Caco-2 (cell line): ENCODE measurements around the gene PNPLA3. TPM values are rescaled to one million over a fixed set of nuclear protein-coding genes. Genes with fewer than 3 reads are reported as not detected.

Experiments used
- BruUV-seq: library from RNA; stranded (reverse); fragments of 400-500 nt; replicated peaks from 2 replicates; lab custom pipeline; 2021; lab: Mats Ljungman, UMichigan
- CTCF ChIA-PET: fragments of 300-600 bp; sonication (Branson Sonifier 250); formaldehyde crosslinking; loops from one replicate; lab custom pipeline; 2022; ENCODE audit warnings: antibody characterized with exemption; lab: Charles Lee
- POLR2A ChIA-PET: fragments of 300-600 bp; sonication (Branson Sonifier 250); formaldehyde crosslinking; loops from one replicate; lab custom pipeline; 2022; ENCODE audit warnings: antibody characterized with exemption; lab: Charles Lee
- DNase-seq, 2 experiments: peaks; one replicate each; pipeline versions ENCODE4 v3.0.0 to v3.0.0-alpha.2; 2020 to 2022
- H3K27me3 ChIP-seq: replicated peaks from 2 replicates; pipeline ENCODE4 v1.6.0; 2011; ENCODE audit warnings: low read length; ENCODE audit not compliant: control insufficient read depth, insufficient read depth
- H3K36me3 ChIP-seq: 2 replicates; pipeline ENCODE4 v1.5.1; 2011; ENCODE audit warnings: low read length; ENCODE audit not compliant: control insufficient read depth, insufficient read depth
- H3K4me1 ChIP-seq: fragments of 250-450 bp; sonication (Bioruptor Pico); 2 replicates; pipeline ENCODE4 v1.5.1; 2020; ENCODE audit warnings: mild to moderate bottlenecking
- H3K4me3 ChIP-seq: 2 replicates; pipeline ENCODE4 v1.5.1; 2011; ENCODE audit warnings: low read depth, mild to moderate bottlenecking, control low read depth, low read length
- H3K9me3 ChIP-seq: fragments of 250-450 bp; sonication (Bioruptor Pico); 2 replicates; pipeline ENCODE4 v1.5.1; 2020; ENCODE audit warnings: mild to moderate bottlenecking, moderate library complexity
- H3K27ac Mint-ChIP-seq: one replicate; pipeline ENCODE4 v1.8.0; 2022; ENCODE audit warnings: mixed read lengths; ENCODE audit not compliant: unreplicated experiment
- H3K27me3 Mint-ChIP-seq: one replicate; pipeline ENCODE4 v1.8.0; 2022; ENCODE audit warnings: mixed read lengths; ENCODE audit not compliant: insufficient read depth, unreplicated experiment
- H3K36me3 Mint-ChIP-seq: one replicate; pipeline ENCODE4 v1.8.0; 2022; ENCODE audit warnings: mild to moderate bottlenecking, mixed read lengths; ENCODE audit not compliant: insufficient read depth, unreplicated experiment
- H3K4me1 Mint-ChIP-seq: one replicate; pipeline ENCODE4 v1.8.0; 2022; ENCODE audit warnings: low read depth, mixed read lengths; ENCODE audit not compliant: unreplicated experiment
- H3K4me3 Mint-ChIP-seq: one replicate; pipeline ENCODE4 v1.8.0; 2022; ENCODE audit warnings: mild to moderate bottlenecking, moderate library complexity, mixed read lengths; ENCODE audit not compliant: unreplicated experiment
- H3K9me3 Mint-ChIP-seq: one replicate; pipeline ENCODE4 v1.8.0; 2022; ENCODE audit warnings: mixed read lengths; ENCODE audit not compliant: unreplicated experiment
- CTCF ChIP-seq, 2 experiments: fragments of 200-600 bp in 1 of 2; IDR thresholded peaks; 1 replicate in 1 of 2; 2 replicates in 1 of 2; pipeline versions ENCODE4 v1.5.1 to v1.8.0; 2011 to 2022; ENCODE audit warnings: antibody characterized with exemption in 1 of 2, control low read depth in 1 of 2, inconsistent platforms in 1 of 2, low read depth in 1 of 2, low read length in 1 of 2, mild to moderate bottlenecking in 1 of 2, moderate library complexity in 1 of 2; ENCODE audit not compliant: insufficient read depth in 1 of 2, severe bottlenecking in 1 of 2, unreplicated experiment in 1 of 2
- intact Hi-C: fragments of 100-400 bp; cut with micrococcal nuclease; formaldehyde crosslinking; loops from one replicate; pipeline ENCODE4 v1.10.0; 2022; ENCODE audit not compliant: unreplicated experiment
- total RNA-seq: library from RNA; stranded (reverse); gene quantifications from 2 replicates; pipeline ENCODE4 v1.2.3, GENCODE V29; 2022

Gene PNPLA3
- total RNA-seq, 1 experiment from 2014 or later: 5.0 TPM

GRCh38 chr22:43895986-43896645, 27.5 kb upstream of the PNPLA3 start:
- Mint-ChIP-seq H3K9me3 (no peaks in the 10 kb centered on the region), H3K27ac (no peak overlapping the region), H3K27me3 (peaks cover 17% of the 10 kb centered on the region), H3K36me3 (no peaks in the 10 kb centered on the region), H3K4me3 (no peak overlapping the region), H3K4me1 (no peaks in the 10 kb centered on the region)
- no TSS peak for BruUV-seq
- peaks cover 2% of the 10 kb centered on the region; the same call in 1 of the 2 replicates for H3K27me3 ChIP-seq
- no peak for TF ChIP-seq CTCF (IDR thresholded peaks at IDR 0.05; ENCODE audit: insufficient read depth in 1 of 2, low read depth in 1 of 2, low read length in 1 of 2, severe bottlenecking in 1 of 2, unreplicated experiment in 1 of 2)
- DNase-seq: no peak
- no peak overlapping the region for H3K4me3 ChIP-seq
- ChIA-PET CTCF (no interaction called here), POLR2A (interaction anchor here (0.6 kb wide), 1 partner anchor 65 kb away, joined by 3 read pairs; no protein-coding TSS in a partner anchor)
- H3K4me1 ChIP-seq: no peaks in the 10 kb centered on the region
- intact Hi-C loops: no loop called here
- H3K36me3 ChIP-seq: no peaks in the 10 kb centered on the region
- H3K9me3 ChIP-seq: no peaks in the 10 kb centered on the region

GRCh38 chr22:43897751-43898261, 25.8 kb upstream of the PNPLA3 start:
- ChIA-PET CTCF (interaction anchor here (1.4 to 1.5 kb wide), 2 partner anchors 15 to 48 kb away, joined by 4 read pairs; no protein-coding TSS in a partner anchor), POLR2A (no interaction called here)
- intact Hi-C loops: no loop called here
- no peaks in the 10 kb centered on the region for H3K36me3 Mint-ChIP-seq
- Histone ChIP-seq H3K4me1 (no peaks in the 10 kb centered on the region), H3K4me3 (no peak overlapping the region), H3K27me3 (peaks cover 2% of the 10 kb centered on the region; the same call in 1 of the 2 replicates), H3K36me3 (no peaks in the 10 kb centered on the region), H3K9me3 (no peaks in the 10 kb centered on the region)
- DNase-seq: no peak
- BruUV-seq: no TSS peak
- H3K9me3 Mint-ChIP-seq: no peaks in the 10 kb centered on the region
- H3K4me1 Mint-ChIP-seq: no peaks in the 10 kb centered on the region
- no peak for TF ChIP-seq CTCF (IDR thresholded peaks at IDR 0.05; ENCODE audit: insufficient read depth in 1 of 2, low read depth in 1 of 2, low read length in 1 of 2, severe bottlenecking in 1 of 2, unreplicated experiment in 1 of 2)
- H3K27ac Mint-ChIP-seq: no peak overlapping the region
- H3K4me3 Mint-ChIP-seq: no peak overlapping the region
- H3K27me3 Mint-ChIP-seq: peaks cover 21% of the 10 kb centered on the region

- Mint-ChIP-seq H3K36me3 (no peaks in the 10 kb centered on the region), H3K9me3 (no peaks in the 10 kb centered on the region), H3K27me3 (peaks cover 16% of the 10 kb centered on the region), H3K27ac (no peak overlapping the region), H3K4me1 (no peaks in the 10 kb centered on the region), H3K4me3 (no peak overlapping the region)
- no peak for DNase-seq
- intact Hi-C loops: no loop called here
- CTCF ChIA-PET: no interaction called here
- no peak for TF ChIP-seq CTCF (IDR thresholded peaks at IDR 0.05; ENCODE audit: insufficient read depth in 1 of 2, low read depth in 1 of 2, low read length in 1 of 2, severe bottlenecking in 1 of 2, unreplicated experiment in 1 of 2)
- POLR2A ChIA-PET: no interaction called here
- Histone ChIP-seq H3K36me3 (no peaks in the 10 kb centered on the region), H3K27me3 (peaks cover 2% of the 10 kb centered on the region; the same call in 1 of the 2 replicates), H3K9me3 (no peaks in the 10 kb centered on the region), H3K4me3 (no peak overlapping the region), H3K4me1 (no peaks in the 10 kb centered on the region)
- BruUV-seq: no TSS peak
These were observed 23.4 kb upstream of the PNPLA3 start for GRCh38 chr22:43900206-43900605.
